Glutamatergic neuron (in vitro differentiated cells): ENCODE data around the gene RGCC. TPM values are rescaled to one million over a fixed set of nuclear protein-coding genes. Genes with fewer than 3 reads are reported as not detected.

Source experiments
- DNase-seq: peaks from one replicate; pipeline ENCODE4 v3.0.0; 2022
- H3K27ac Mint-ChIP-seq: one replicate; pipeline ENCODE4 v1.8.0; 2020; ENCODE audit warnings: mild to moderate bottlenecking, mixed read lengths, inconsistent platforms; ENCODE audit not compliant: unreplicated experiment
- H3K27me3 Mint-ChIP-seq: one replicate; pipeline ENCODE4 v1.8.0; 2020; ENCODE audit warnings: mild to moderate bottlenecking, moderate library complexity, mixed read lengths, inconsistent platforms; ENCODE audit not compliant: unreplicated experiment
- H3K36me3 Mint-ChIP-seq: one replicate; pipeline ENCODE4 v1.8.0; 2020; ENCODE audit warnings: mild to moderate bottlenecking, mixed read lengths, inconsistent platforms; ENCODE audit not compliant: unreplicated experiment
- H3K4me1 Mint-ChIP-seq: one replicate; pipeline ENCODE4 v1.8.0; 2020; ENCODE audit warnings: mild to moderate bottlenecking, low read depth, mixed read lengths, inconsistent platforms; ENCODE audit not compliant: unreplicated experiment
- H3K4me3 Mint-ChIP-seq: one replicate; pipeline ENCODE4 v1.8.0; 2020; ENCODE audit warnings: mild to moderate bottlenecking, mixed read lengths, inconsistent platforms; ENCODE audit not compliant: unreplicated experiment
- H3K9me3 Mint-ChIP-seq: one replicate; pipeline ENCODE4 v1.8.0; 2020; ENCODE audit warnings: mild to moderate bottlenecking, moderate library complexity, mixed read lengths, inconsistent platforms; ENCODE audit not compliant: unreplicated experiment
- CTCF ChIP-seq: fragments of 200-600 bp; sonication (generic); IDR thresholded peaks from one replicate; pipeline ENCODE4 v1.5.0; 2021; ENCODE audit not compliant: partially characterized antibody, unreplicated experiment
- total RNA-seq: library from RNA; stranded (reverse); fragmentation: NEBNext Ultra II Directional; extraction: Animal tissue kit (Norgen Biotek cat#: 25700); gene quantifications from one replicate; pipeline ENCODE4 v1.2.1, GENCODE V29; 2021; ENCODE audit not compliant: unreplicated experiment

Gene RGCC
- total RNA-seq, 1 donor from 2014 or later: not detected

DNA sequence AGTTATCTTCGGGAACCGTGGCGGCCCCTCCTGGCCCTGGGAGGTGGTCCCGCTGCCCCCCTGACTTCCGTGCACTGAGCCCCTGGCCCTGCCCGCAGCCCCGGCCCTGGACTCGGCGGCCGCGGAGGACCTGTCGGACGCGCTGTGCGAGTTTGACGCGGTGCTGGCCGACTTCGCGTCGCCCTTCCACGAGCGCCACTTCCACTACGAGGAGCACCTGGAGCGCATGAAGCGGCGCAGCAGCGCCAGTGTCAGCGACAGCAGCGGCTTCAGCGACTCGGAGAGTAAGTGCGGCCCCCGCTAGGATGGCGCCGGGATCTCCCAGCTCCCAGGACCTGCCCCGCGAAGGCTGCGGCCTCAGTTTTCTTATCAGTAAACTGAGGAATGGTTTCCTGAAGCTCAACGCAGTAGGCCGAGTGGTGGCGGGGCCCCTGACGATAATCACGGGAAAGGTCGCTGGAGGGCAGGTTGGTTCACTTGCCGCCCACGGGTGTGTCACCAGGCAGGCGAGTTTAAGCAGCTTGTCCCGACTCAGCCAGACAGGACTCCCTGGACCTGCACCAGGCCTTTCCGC is 924 bp downstream of the RGCC start:
- peaks cover 21% of the 10 kb centered on the region for H3K27me3 Mint-ChIP-seq

GRCh38 chr13:41458761-41459431 is 1.5 kb downstream of the RGCC start:
- H3K27ac Mint-ChIP-seq: no peak overlapping the region
- no peaks in the 10 kb centered on the region for H3K9me3 Mint-ChIP-seq
- no peak for DNase-seq
- H3K36me3 Mint-ChIP-seq: no peaks in the 10 kb centered on the region
- peak; percentile 35 for TF ChIP-seq CTCF
- no peaks in the 10 kb centered on the region for H3K4me1 Mint-ChIP-seq
- H3K27me3 Mint-ChIP-seq: peaks cover 21% of the 10 kb centered on the region
- peak overlapping the region; percentile 52 for H3K4me3 Mint-ChIP-seq

More for the DNA sequence above, 924 bp downstream of the RGCC start:
- DNase-seq: peak; percentile 33
- TF ChIP-seq CTCF: no peak
- Mint-ChIP-seq H3K4me3 (peak overlapping the region; percentile 63), H3K9me3 (no peaks in the 10 kb centered on the region), H3K4me1 (no peaks in the 10 kb centered on the region), H3K27ac (no peak overlapping the region), H3K36me3 (no peaks in the 10 kb centered on the region)

DNA sequence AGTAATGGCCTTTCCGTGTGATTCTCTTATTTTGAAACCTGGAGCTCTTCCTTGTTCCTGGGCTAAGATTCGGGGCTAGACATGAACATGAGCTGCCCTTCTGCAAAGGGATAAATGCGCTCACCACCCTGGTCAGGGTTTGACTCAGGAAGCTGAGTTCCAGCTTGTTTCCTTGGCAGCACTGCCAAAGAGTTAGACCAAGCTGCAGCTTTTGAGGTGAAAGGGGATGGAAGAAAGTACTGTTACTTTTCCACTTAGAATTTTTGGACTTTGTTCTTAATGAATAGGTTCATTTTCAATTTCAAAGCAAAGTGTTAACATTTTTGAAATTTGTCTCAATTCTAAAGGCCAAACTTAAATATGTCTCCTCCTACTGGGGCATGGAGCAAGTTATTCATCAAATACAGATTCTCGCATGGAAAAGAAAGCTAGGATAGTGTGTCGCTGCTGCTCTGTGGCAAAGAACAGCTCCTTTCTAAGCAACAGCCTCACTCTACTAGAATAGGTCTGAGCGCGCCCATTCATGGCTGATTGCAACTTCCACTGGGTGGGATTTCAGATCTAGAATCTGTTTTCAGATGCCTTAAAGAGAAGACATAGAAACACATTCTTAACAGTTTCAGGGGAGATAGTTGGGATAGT is 2.2 kb downstream of the RGCC start:
- no peak overlapping the region for H3K4me3 Mint-ChIP-seq
- peaks cover 19% of the 10 kb centered on the region for H3K27me3 Mint-ChIP-seq
- no peaks in the 10 kb centered on the region for H3K9me3 Mint-ChIP-seq
- no peaks in the 10 kb centered on the region for H3K4me1 Mint-ChIP-seq
- no peak overlapping the region for H3K27ac Mint-ChIP-seq
- TF ChIP-seq CTCF: no peak
- no peak for DNase-seq
- no peaks in the 10 kb centered on the region for H3K36me3 Mint-ChIP-seq

DNA sequence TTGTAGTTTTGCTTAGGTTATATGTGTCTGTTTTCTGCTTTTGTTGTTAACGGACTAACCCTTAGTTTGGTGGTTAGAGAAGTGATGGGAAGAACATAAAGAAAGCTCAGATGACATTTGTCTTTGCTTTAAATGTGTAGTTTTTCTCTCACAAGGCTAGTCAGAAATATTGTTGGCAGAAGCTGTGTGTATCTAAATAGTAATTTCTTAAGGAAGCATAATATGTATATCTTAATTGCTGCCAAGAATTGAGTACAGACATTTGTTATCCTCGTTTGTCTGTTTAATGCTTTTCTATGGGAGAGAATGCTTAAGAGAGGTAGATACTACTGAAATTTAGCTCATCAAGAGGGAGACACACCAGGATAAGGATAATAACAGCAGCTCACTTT is 2.7 kb downstream of the RGCC start:
- H3K27ac Mint-ChIP-seq: no peak overlapping the region
- no peaks in the 10 kb centered on the region for H3K36me3 Mint-ChIP-seq
- DNase-seq: no peak
- H3K4me1 Mint-ChIP-seq: no peaks in the 10 kb centered on the region
- no peak for TF ChIP-seq CTCF
- no peak overlapping the region for H3K4me3 Mint-ChIP-seq
- H3K27me3 Mint-ChIP-seq: peaks cover 19% of the 10 kb centered on the region
- no peaks in the 10 kb centered on the region for H3K9me3 Mint-ChIP-seq

- peaks cover 14% of the 10 kb centered on the region for H3K27me3 Mint-ChIP-seq
Observed at GRCh38 chr13:41460930-41461329, 3.6 kb downstream of the RGCC start.

More at GRCh38 chr13:41460930-41461329, 3.6 kb downstream of the RGCC start:
- no peaks in the 10 kb centered on the region for H3K9me3 Mint-ChIP-seq
- no peaks in the 10 kb centered on the region for H3K4me1 Mint-ChIP-seq
- TF ChIP-seq CTCF: no peak
- H3K36me3 Mint-ChIP-seq: no peaks in the 10 kb centered on the region
- H3K27ac Mint-ChIP-seq: no peak overlapping the region
- H3K4me3 Mint-ChIP-seq: no peak overlapping the region
- DNase-seq: no peak
